Liver (tissue), 4 donors: ENCODE results near the gene POU4F2. TPM values are rescaled to one million over a fixed set of nuclear protein-coding genes. Genes with fewer than 3 reads are reported as not detected.

Experiments
- polyA plus RNA-seq, 2 donors: library from polyadenylated mRNA; stranded (reverse) in 1 of 2; unstranded in 1 of 2; fragments of 200-250 nt in 1 of 2; fragments of >200 nt in 1 of 2; fragmentation: Nextera tagmentation in 1 of 2; extraction: Ambion mirVana in 1 of 2; gene quantifications; one replicate each; pipeline versions ENCODE4 v1.2.1 to v1.2.3, GENCODE V29; 2013 to 2015
- total RNA-seq, 2 donors: library from RNA; depleted of rRNA; stranded (reverse); fragments of >200 nt; gene quantifications; one replicate each; pipeline ENCODE4 v1.2.3, GENCODE V29; 2014
- donor health status: healthy.
- donor health status: healthy.
- donor health status: healthy.

POU4F2 gene
- total and polyA plus RNA-seq, 4 donors, result not detected

Other genes starting within 250 kb of the POU4F2 start
- 10 to 100 TPM in 1 of 2 donors, 1 to 10 TPM in 1; 9.9 to 18.7 TPM for gene SLC10A7, start 117.0 kb upstream of the POU4F2 start, total RNA-seq
- 1 to 10 TPM; 3.7 to 5.4 TPM for gene SLC10A7, start 117.0 kb upstream of the POU4F2 start, polyA plus RNA-seq